Endothelial cell of umbilical vein (primary cell): ENCODE measurements around the gene RNF213.

Experiments
- CTCF ChIP-seq, 2 donors: IDR thresholded peaks; 1 replicate in 1 of 2; 2 replicates in 1 of 2; pipeline ENCODE4 v1.5.1; 2011; ENCODE audit warnings: low read length in 2 of 2, mild to moderate bottlenecking in 2 of 2, moderate library complexity in 2 of 2, control low read depth in 1 of 2, inconsistent platforms in 1 of 2, low read depth in 1 of 2; ENCODE audit not compliant: insufficient read depth in 1 of 2; ENCODE audit errors: extremely low read depth in 1 of 2
- EZH2 ChIP-seq: IDR thresholded peaks from 2 replicates; pipeline ENCODE4 v1.6.1; 2012; ENCODE audit warnings: borderline replicate concordance, low read depth, mild to moderate bottlenecking, moderate library complexity, low read length, inconsistent platforms; ENCODE audit not compliant: severe bottlenecking
- GATA2 ChIP-seq: IDR thresholded peaks from 2 replicates; pipeline ENCODE4 v1.7.0; 2011; ENCODE audit warnings: low read depth, mild to moderate bottlenecking, moderate library complexity, mixed read lengths, low read length; ENCODE audit not compliant: insufficient read length, insufficient read depth
- JUN ChIP-seq: IDR thresholded peaks from 2 replicates; pipeline ENCODE4 v1.6.1; 2011; ENCODE audit warnings: borderline replicate concordance, low read depth; ENCODE audit not compliant: insufficient read length, insufficient read depth
- MAX ChIP-seq: IDR thresholded peaks from 2 replicates; pipeline ENCODE4 v1.6.1; 2011; ENCODE audit not compliant: insufficient read depth, insufficient read length
- MYC ChIP-seq: IDR thresholded peaks from one replicate; pipeline ENCODE4 v1.6.1; 2011; ENCODE audit warnings: mild to moderate bottlenecking, low read depth, low read length
- POLR2A ChIP-seq: IDR thresholded peaks from 2 replicates; pipeline ENCODE4 v1.6.1; 2012; ENCODE audit warnings: low read depth, mild to moderate bottlenecking, control low read depth, low read length
- POLR2AphosphoS5 ChIP-seq: IDR thresholded peaks from 2 replicates; pipeline ENCODE4 v1.6.1; 2012; ENCODE audit warnings: low read depth, mild to moderate bottlenecking, control low read depth, low read length, moderate library complexity; ENCODE audit not compliant: insufficient read depth

DNA sequence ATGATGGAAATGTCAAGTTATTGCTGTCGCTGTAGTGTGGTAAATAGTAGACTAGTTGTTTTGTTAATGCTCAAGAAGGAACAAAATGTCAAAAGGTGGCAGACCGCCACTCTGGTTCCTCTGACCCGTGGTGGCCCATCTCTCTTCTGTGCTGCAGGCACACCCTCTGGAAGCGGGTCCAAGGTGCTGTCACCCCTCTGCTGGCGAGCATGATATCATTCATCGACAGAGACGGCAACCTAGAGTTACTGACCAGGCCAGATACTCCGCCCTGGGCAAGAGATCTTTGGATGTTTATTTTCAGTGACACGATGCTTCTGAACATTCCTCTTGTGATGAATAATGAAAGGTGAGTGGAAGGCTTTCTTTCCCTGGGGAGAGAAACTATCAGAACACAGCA, 97.5 kb downstream of the RNF213 start:
- TF ChIP-seq POLR2A (no peak), POLR2AphosphoS5 (no peak), CTCF (IDR thresholded peaks at IDR 0.05; ENCODE audit: extremely low read depth in 1 of 2, insufficient read depth in 1 of 2, low read depth in 1 of 2, low read length in 2 of 2) (no peak), JUN (no peak), MAX (no peak), EZH2 (no peak), GATA2 (no peak), MYC (no peak)
